ENCODE data around the gene NLE1.

DNA sequence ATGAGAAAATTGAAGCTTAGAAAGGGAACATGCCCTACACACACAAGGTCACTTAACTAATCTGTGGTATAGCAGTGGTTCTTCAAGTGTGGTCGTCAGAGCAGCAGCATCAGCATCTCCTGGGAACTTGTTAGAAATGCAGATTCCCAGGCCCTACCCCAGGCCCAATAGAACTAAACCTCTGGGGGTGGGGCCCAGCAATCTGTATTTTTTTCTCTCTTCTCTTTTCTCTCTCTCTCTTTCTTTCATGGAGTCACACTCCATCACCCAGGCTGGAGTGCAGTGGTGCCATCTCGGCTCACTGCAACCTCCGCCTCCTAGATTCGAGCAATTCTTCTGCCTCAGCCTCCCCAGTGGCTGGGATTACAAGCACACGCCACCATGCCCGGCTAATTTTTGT is 3.9 kb downstream of the NLE1 start:
- no peak for TF ChIP-seq CTCF (IDR thresholded peaks at IDR 0.05)
- no peak for TF ChIP-seq POLR2AphosphoS5 (IDR thresholded peaks at IDR 0.05)
- TF ChIP-seq POLR2A (IDR thresholded peaks at IDR 0.05) = no peak
- TF ChIP-seq EP300 (IDR thresholded peaks at IDR 0.05) = no peak
